Activated T-cell treated with anti-CD3 and anti-CD28 coated beads, Interleukin-2, amount 50 U/mL, for 4 hours (primary cell): ENCODE measurements around the gene PCYOX1L. TPM values are rescaled to one million over a fixed set of nuclear protein-coding genes. Genes with fewer than 3 reads are reported as not detected.
"Not testable (repeated sequence)": the region's sequence is repeated elsewhere in the genome, so short reads cannot be mapped to it uniquely, and the experiment has no call there.

ENCODE experiments used
- ATAC-seq, 2 donors: fragments of 200-7000 bp; cut with Tn5 transposase; one replicate each; pipeline ENCODE4 v1.10.0; 2021
- DNase-seq: peaks from one replicate; pipeline ENCODE4 v3.0.0-alpha.2; 2020
- H3K27me3 Mint-ChIP-seq: one replicate; pipeline ENCODE4 v1.8.0; 2021; ENCODE audit warnings: low read depth, mixed read lengths
- H3K36me3 Mint-ChIP-seq: one replicate; pipeline ENCODE4 v1.8.0; 2022; ENCODE audit warnings: mixed read lengths; ENCODE audit not compliant: insufficient read depth
- H3K4me1 Mint-ChIP-seq: one replicate; pipeline ENCODE4 v1.8.0; 2021; ENCODE audit warnings: low read depth, mixed read lengths
- H3K4me3 Mint-ChIP-seq: one replicate; pipeline ENCODE4 v1.8.0; 2021; ENCODE audit warnings: mild to moderate bottlenecking, moderate library complexity, mixed read lengths
- H3K9me3 Mint-ChIP-seq: one replicate; pipeline ENCODE4 v1.8.0; 2021; ENCODE audit warnings: mixed read lengths
- total RNA-seq, 3 donors: library from RNA; stranded (reverse); gene quantifications; one replicate each; pipeline ENCODE4 v1.2.1, GENCODE V29; 2021

PCYOX1L gene
- total RNA-seq, 3 donors from 2014 or later: 8.8 to 13.4 (median 8.8) TPM

GRCh38 chr5:149380466-149381121 lies 22.7 kb downstream of the PCYOX1L start:
- H3K4me1 Mint-ChIP-seq: peaks cover 2% of the 10 kb centered on the region
- no peak for ATAC-seq
- H3K27me3 Mint-ChIP-seq: peaks cover 2% of the 10 kb centered on the region
- H3K4me3 Mint-ChIP-seq: no peak overlapping the region
- DNase-seq: no peak
- no peaks in the 10 kb centered on the region for H3K9me3 Mint-ChIP-seq
- no peaks in the 10 kb centered on the region for H3K36me3 Mint-ChIP-seq

GRCh38 chr5:149381261-149381985 lies 23.6 kb downstream of the PCYOX1L start:
- peaks cover 2% of the 10 kb centered on the region for H3K4me1 Mint-ChIP-seq
- peak in 1 of 2 donors; percentile 41 for ATAC-seq
- no peaks in the 10 kb centered on the region for H3K9me3 Mint-ChIP-seq
- H3K36me3 Mint-ChIP-seq: no peaks in the 10 kb centered on the region
- DNase-seq: no peak
- no peak overlapping the region for H3K4me3 Mint-ChIP-seq
- H3K27me3 Mint-ChIP-seq: peaks cover 2% of the 10 kb centered on the region

GRCh38 chr5:149381986-149382338 lies 24.1 kb downstream of the PCYOX1L start:
- H3K27me3 Mint-ChIP-seq: peaks cover 2% of the 10 kb centered on the region
- ATAC-seq (peak; percentile 91 to 93), DNase-seq (peak; percentile 72)
- H3K9me3 Mint-ChIP-seq: no peaks in the 10 kb centered on the region
- H3K4me1 Mint-ChIP-seq: peaks cover 2% of the 10 kb centered on the region
- H3K36me3 Mint-ChIP-seq: no peaks in the 10 kb centered on the region
- H3K4me3 Mint-ChIP-seq: no peak overlapping the region

GRCh38 chr5:149382517-149383220 lies 24.8 kb downstream of the PCYOX1L start:
- peaks cover 2% of the 10 kb centered on the region for H3K27me3 Mint-ChIP-seq

GRCh38 chr5:149383399-149383798 lies 25.6 kb downstream of the PCYOX1L start:
- no peak for DNase-seq
- H3K27me3 Mint-ChIP-seq: no peaks in the 10 kb centered on the region

More at GRCh38 chr5:149382517-149383220, 24.8 kb downstream of the PCYOX1L start:
- H3K9me3 Mint-ChIP-seq: no peaks in the 10 kb centered on the region
- no peaks in the 10 kb centered on the region for H3K36me3 Mint-ChIP-seq
- peaks cover 2% of the 10 kb centered on the region for H3K4me1 Mint-ChIP-seq
- no peak for ATAC-seq
- DNase-seq: no peak
- H3K4me3 Mint-ChIP-seq: no peak overlapping the region

GRCh38 chr5:149386166-149386565 lies 28.3 kb downstream of the PCYOX1L start:
- Mint-ChIP-seq H3K36me3 (no peaks in the 10 kb centered on the region), H3K4me3 (no peak overlapping the region), H3K27me3 (no peaks in the 10 kb centered on the region), H3K9me3 (no peaks in the 10 kb centered on the region), H3K4me1 (peaks cover 2% of the 10 kb centered on the region)
- DNase-seq: no peak
- ATAC-seq: no peak

More at GRCh38 chr5:149383399-149383798, 25.6 kb downstream of the PCYOX1L start:
- Mint-ChIP-seq H3K36me3 (no peaks in the 10 kb centered on the region), H3K4me3 (no peak overlapping the region), H3K9me3 (no peaks in the 10 kb centered on the region), H3K4me1 (peaks cover 2% of the 10 kb centered on the region)
- no peak for ATAC-seq

GRCh38 chr5:149387081-149387631 lies 29.3 kb downstream of the PCYOX1L start:
- ATAC-seq: no peak
- no peaks in the 10 kb centered on the region for H3K36me3 Mint-ChIP-seq
- no peak overlapping the region for H3K4me3 Mint-ChIP-seq
- H3K4me1 Mint-ChIP-seq: no peaks in the 10 kb centered on the region
- no peak for DNase-seq
- no peaks in the 10 kb centered on the region for H3K9me3 Mint-ChIP-seq
- H3K27me3 Mint-ChIP-seq: no peaks in the 10 kb centered on the region

GRCh38 chr5:149387982-149388381 lies 30.1 kb downstream of the PCYOX1L start:
- H3K4me3 Mint-ChIP-seq: no peak overlapping the region
- DNase-seq: no peak
- H3K36me3 Mint-ChIP-seq: no peaks in the 10 kb centered on the region
- no peak for ATAC-seq
- H3K4me1 Mint-ChIP-seq: no peaks in the 10 kb centered on the region
- no peaks in the 10 kb centered on the region for H3K27me3 Mint-ChIP-seq
- no peaks in the 10 kb centered on the region for H3K9me3 Mint-ChIP-seq

GRCh38 chr5:149388498-149389190 lies 30.8 kb downstream of the PCYOX1L start:
- H3K4me3 Mint-ChIP-seq: no peak overlapping the region
- DNase-seq (no peak), ATAC-seq (no peak)
- H3K9me3 Mint-ChIP-seq: no peaks in the 10 kb centered on the region
- no peaks in the 10 kb centered on the region for H3K36me3 Mint-ChIP-seq
- H3K27me3 Mint-ChIP-seq: no peaks in the 10 kb centered on the region
- H3K4me1 Mint-ChIP-seq: no peaks in the 10 kb centered on the region

- H3K4me3 Mint-ChIP-seq: no peak overlapping the region
- no peaks in the 10 kb centered on the region for H3K9me3 Mint-ChIP-seq
- ATAC-seq (no peak), DNase-seq (no peak)
- H3K4me1 Mint-ChIP-seq: no peaks in the 10 kb centered on the region
- no peaks in the 10 kb centered on the region for H3K36me3 Mint-ChIP-seq
- H3K27me3 Mint-ChIP-seq: no peaks in the 10 kb centered on the region
Observed at GRCh38 chr5:149389552-149390495, 32.0 kb downstream of the PCYOX1L start.

GRCh38 chr5:149391076-149391475 lies 33.2 kb downstream of the PCYOX1L start:
- ATAC-seq, H3K9me3 Mint-ChIP-seq, H3K27me3 Mint-ChIP-seq, DNase-seq, H3K4me1 Mint-ChIP-seq, H3K4me3 Mint-ChIP-seq, H3K36me3 Mint-ChIP-seq: not testable (repeated sequence)

- Mint-ChIP-seq H3K4me1 (no peaks in the 10 kb centered on the region), H3K27me3 (no peaks in the 10 kb centered on the region), H3K4me3 (no peak overlapping the region), H3K9me3 (no peaks in the 10 kb centered on the region), H3K36me3 (no peaks in the 10 kb centered on the region)
- ATAC-seq (no peak), DNase-seq (no peak)
Observed at GRCh38 chr5:149391524-149391923, 33.7 kb downstream of the PCYOX1L start.

GRCh38 chr5:149392718-149393117 lies 34.9 kb downstream of the PCYOX1L start:
- Mint-ChIP-seq H3K27me3 (no peaks in the 10 kb centered on the region), H3K36me3 (no peaks in the 10 kb centered on the region), H3K9me3 (no peaks in the 10 kb centered on the region), H3K4me3 (no peak overlapping the region), H3K4me1 (no peaks in the 10 kb centered on the region)
- DNase-seq (no peak), ATAC-seq (no peak)
